K562 (cell line): ENCODE measurements around the gene RTN4. TPM values are rescaled to one million over a fixed set of nuclear protein-coding genes. Genes with fewer than 3 reads are reported as not detected.

ENCODE experiments used
- CCAR2 ChIP-seq: fragments of 200-400 bp; formaldehyde crosslinking; IDR thresholded peaks from 2 replicates; pipeline ENCODE4 v1.6.1; 2017; ENCODE audit warnings: mild to moderate bottlenecking, low read depth, low read length
- CHCHD3 ChIP-seq: fragments of 250-450 bp; sonication (Bioruptor Pico); IDR thresholded peaks from 2 replicates; pipeline ENCODE4 v2.1.2; 2022; ENCODE audit warnings: mild to moderate bottlenecking
- DEAF1 ChIP-seq: fragments of 450-650 bp; formaldehyde crosslinking; IDR thresholded peaks from 2 replicates; pipeline ENCODE4 v1.4.0; 2020; ENCODE audit warnings: mild to moderate bottlenecking, moderate library complexity
- EP300 ChIP-seq: IDR thresholded peaks from 2 replicates; pipeline ENCODE4 v1.6.1; 2012; ENCODE audit warnings: low read length, improper control_type of control experiment
- ETV1 ChIP-seq: fragments of 450-650 bp; conservative IDR thresholded peaks from 2 replicates; pipeline ENCODE4 v1.6.1; 2016; ENCODE audit warnings: missing genetic modification characterization, control low read depth, low read depth, missing compliant biosample characterization
- HLTF ChIP-seq: fragments of 450-650 bp; IDR thresholded peaks from 2 replicates; pipeline ENCODE4 v1.6.1; 2016
- IFI16 ChIP-seq: fragments of 250-450 bp; sonication (Bioruptor Pico); IDR thresholded peaks from 2 replicates; pipeline ENCODE4 v2.1.2; 2022; ENCODE audit warnings: mild to moderate bottlenecking, inconsistent platforms
- MED1 ChIP-seq: sonication (generic); formaldehyde crosslinking; IDR thresholded peaks from 2 replicates; pipeline ENCODE4 v1.8.1; 2023; ENCODE audit warnings: missing genetic modification reagents, borderline replicate concordance
- NCOA2 ChIP-seq, 2 experiments: fragments of 450-650 bp; IDR thresholded peaks; 2 replicates each; pipeline ENCODE4 v1.6.1; 2018; ENCODE audit warnings: mild to moderate bottlenecking in 2 of 2, moderate library complexity in 1 of 2; ENCODE audit not compliant: partially characterized antibody in 2 of 2
- TAL1 ChIP-seq: fragments of 450-650 bp; IDR thresholded peaks from 2 replicates; pipeline ENCODE4 v1.6.1; 2016; ENCODE audit warnings: mild to moderate bottlenecking
- TEAD1 ChIP-seq, 2 experiments: fragments of 450-650 bp in 1 of 2; sonication (generic) in 1 of 2; formaldehyde crosslinking; IDR thresholded peaks; 2 replicates each; pipeline versions ENCODE4 v1.4.0 to v1.8.0; 2020 to 2022; ENCODE audit warnings: mild to moderate bottlenecking in 2 of 2, missing genetic modification reagents in 1 of 2
- ZFPM2 ChIP-seq: fragments of 250-450 bp; sonication (Bioruptor Pico); IDR thresholded peaks from 2 replicates; pipeline ENCODE4 v1.5.1; 2022; ENCODE audit warnings: mild to moderate bottlenecking
- ZNF311 ChIP-seq: fragments of 250-450 bp; sonication (Bioruptor Pico); IDR thresholded peaks from 2 replicates; pipeline ENCODE4 v1.4.0; 2020; ENCODE audit warnings: mild to moderate bottlenecking, moderate library complexity
- ZNF507 ChIP-seq: conservative IDR thresholded peaks from 2 replicates; pipeline ENCODE4 v1.6.1; 2017; ENCODE audit warnings: missing genetic modification characterization, missing compliant biosample characterization
- ZNF699 ChIP-seq: fragments of 250-450 bp; sonication (Bioruptor Pico); IDR thresholded peaks from 2 replicates; pipeline ENCODE4 v1.8.0; 2021; ENCODE audit warnings: mild to moderate bottlenecking, moderate library complexity; ENCODE audit not compliant: insufficient replicate concordance
- polyA plus RNA-seq, 8 experiments: library from polyadenylated mRNA; depleted of rRNA in 4 of 8; stranded (reverse) in 5 of 8; unstranded in 3 of 8; fragments of >200 nt; fragmentation: Nextera tagmentation in 2 of 8; fragmentation: Illumina TruSeq in 1 of 8; extraction: Ambion mirVana in 2 of 8; extraction: Trizol in 1 of 8; gene quantifications; 2 replicates each; pipeline versions ENCODE4 v1.2.1 to v1.2.3, GENCODE V29; 2011 to 2014; ENCODE audit warnings: inconsistent platforms in 1 of 8, missing spikeins in 1 of 8
- total RNA-seq, 7 experiments: library from RNA; depleted of rRNA in 6 of 7; stranded (reverse); fragments of >200 nt in 6 of 7; fragmentation: Illumina TruSeq in 2 of 7; extraction: Trizol in 2 of 7; gene quantifications; 2 replicates each; pipeline versions ENCODE4 v1.2.1 to v1.2.3, GENCODE V29; 2011 to 2021; ENCODE audit warnings: low replicate concordance in 1 of 7
- TF ChIP-seq, protein P1 (sequence below): fragments of 250-450 bp; sonication (Bioruptor Pico); IDR thresholded peaks from 2 replicates; pipeline ENCODE4 v1.5.0; 2021; ENCODE audit warnings: mild to moderate bottlenecking, moderate library complexity
- TF ChIP-seq, protein P2 (sequence below): sonication (generic); formaldehyde crosslinking; IDR thresholded peaks from 2 replicates; pipeline ENCODE4 v1.8.0; 2022; ENCODE audit warnings: mild to moderate bottlenecking, missing genetic modification reagents

RTN4 gene
- total and polyA plus RNA-seq, 9 of the 15 experiments (the other 6 are each of a cell fraction or from before 2014, with no cell fraction given): 73.0 to 248 (median 116) TPM

DNA sequence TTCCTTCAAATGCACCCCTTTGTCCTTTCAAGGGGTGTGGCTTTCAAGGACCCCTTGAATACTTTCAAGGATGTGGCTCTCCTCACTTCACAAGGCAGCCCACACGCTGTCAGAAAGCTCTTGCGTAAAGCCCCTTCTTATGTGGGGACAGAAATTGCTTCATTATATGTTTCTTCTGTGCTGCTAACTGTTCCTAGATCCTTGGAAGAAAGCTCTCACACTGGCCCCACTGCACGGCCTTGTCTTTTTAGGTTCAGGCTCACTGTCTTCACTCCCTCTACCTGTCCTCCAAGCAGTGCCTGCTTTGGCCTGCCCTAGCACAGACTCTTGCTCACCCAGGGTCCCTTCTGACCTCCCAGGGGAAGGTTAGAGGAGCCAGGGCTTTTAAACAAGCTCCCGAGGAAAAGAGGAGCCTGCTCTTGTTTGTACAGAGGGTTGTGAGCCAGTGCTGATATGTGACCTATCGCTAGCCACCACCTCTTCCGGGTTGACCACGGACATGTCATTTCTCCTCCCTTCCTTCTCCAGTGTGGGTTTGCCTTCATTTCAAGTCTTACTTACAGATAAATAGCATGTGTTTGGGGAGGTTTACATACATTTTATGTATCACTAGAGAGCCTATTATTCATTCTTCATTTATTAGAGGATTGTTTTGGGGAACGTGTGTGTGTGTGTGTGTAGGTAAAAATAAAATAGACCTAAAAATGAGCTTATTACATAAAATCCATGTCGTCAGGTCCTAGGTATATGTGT, 94.7 kb downstream of the RTN4 start (continued):
- TF ChIP-seq, protein P1, sequence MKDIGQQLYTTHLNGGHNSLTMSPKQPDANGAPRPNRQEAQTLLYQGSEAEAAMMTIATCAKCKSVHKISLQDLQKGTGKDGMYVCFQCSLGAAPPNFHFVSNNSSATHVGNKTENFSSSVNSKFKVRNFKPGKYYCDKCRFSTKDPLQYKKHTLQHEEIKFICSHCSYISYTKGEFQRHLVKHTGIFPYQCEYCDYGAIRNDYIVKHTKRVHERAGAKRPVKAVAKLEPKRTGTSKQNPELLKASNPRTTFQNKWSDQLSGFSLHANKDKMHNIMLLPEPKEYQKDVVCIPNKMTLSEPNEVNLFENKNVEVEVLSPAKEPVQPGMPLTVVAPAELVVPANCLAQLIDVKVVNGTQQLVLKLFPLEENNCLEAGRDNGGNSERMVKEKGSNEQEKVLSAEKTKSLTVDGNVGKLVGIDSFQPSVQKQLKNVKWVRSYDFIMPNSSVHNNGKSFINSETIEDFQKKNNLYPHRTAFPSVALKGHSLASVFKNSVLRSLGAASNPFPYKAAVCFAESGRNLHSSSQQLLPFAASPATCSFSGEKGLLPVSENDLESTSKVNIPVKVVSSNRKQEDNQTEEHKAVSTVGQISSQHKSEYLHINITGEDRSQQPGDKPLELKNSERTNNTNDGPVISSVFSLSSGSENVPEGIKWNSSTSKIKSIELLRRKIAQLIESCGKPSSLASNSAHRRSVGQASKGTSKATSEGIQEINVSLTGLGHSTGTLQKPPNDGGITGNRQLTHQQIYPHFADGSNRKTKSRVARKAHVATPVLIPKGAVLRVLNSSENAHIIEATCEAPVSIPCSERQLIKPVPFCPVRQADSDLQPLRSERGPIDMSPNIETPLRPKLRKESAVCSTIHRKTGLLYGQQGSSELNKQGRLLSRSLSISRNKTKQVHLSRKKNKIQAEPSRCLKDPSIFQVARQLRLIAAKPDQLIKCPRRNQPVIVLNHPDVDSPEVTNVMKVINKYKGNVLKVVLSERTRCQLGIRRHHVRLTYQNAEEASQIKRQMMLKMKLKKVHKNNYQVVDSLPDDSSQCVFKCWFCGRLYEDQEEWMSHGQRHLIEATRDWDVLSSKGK (CRISPR knock-in tag): no peak
- no peak for TF ChIP-seq ZFPM2 (CRISPR knock-in tag)
- TF ChIP-seq IFI16 (CRISPR knock-in tag): no peak
- no peak; the same call in 1 of the 2 replicates for TF ChIP-seq HLTF
- peak in 1 of 2 experiments; percentile 11 for TF ChIP-seq NCOA2 (IDR thresholded peaks at IDR 0.05; ENCODE audit: partially characterized antibody in 2 of 2)
- peak in 1 of 2 experiments; percentile 61; a peak in 1 of 4 replicates for TF ChIP-seq TEAD1 (CRISPR knock-in tag; IDR thresholded peaks at IDR 0.05)
- TF ChIP-seq ZNF507: no peak
- no peak; the same call in 1 of the 2 replicates for TF ChIP-seq ZNF311 (CRISPR knock-in tag)
- TF ChIP-seq CCAR2: no peak
- TF ChIP-seq ZNF699 (CRISPR knock-in tag): no peak
- peak; percentile 63 for TF ChIP-seq TAL1
- TF ChIP-seq CHCHD3 (CRISPR knock-in tag): no peak
- no peak for TF ChIP-seq MED1 (CRISPR knock-in tag)
- 0 out of 2 replicates have a peak, but pooled peaks have one; percentile 9 for TF ChIP-seq DEAF1 (CRISPR knock-in tag)
- TF ChIP-seq, protein P2, sequence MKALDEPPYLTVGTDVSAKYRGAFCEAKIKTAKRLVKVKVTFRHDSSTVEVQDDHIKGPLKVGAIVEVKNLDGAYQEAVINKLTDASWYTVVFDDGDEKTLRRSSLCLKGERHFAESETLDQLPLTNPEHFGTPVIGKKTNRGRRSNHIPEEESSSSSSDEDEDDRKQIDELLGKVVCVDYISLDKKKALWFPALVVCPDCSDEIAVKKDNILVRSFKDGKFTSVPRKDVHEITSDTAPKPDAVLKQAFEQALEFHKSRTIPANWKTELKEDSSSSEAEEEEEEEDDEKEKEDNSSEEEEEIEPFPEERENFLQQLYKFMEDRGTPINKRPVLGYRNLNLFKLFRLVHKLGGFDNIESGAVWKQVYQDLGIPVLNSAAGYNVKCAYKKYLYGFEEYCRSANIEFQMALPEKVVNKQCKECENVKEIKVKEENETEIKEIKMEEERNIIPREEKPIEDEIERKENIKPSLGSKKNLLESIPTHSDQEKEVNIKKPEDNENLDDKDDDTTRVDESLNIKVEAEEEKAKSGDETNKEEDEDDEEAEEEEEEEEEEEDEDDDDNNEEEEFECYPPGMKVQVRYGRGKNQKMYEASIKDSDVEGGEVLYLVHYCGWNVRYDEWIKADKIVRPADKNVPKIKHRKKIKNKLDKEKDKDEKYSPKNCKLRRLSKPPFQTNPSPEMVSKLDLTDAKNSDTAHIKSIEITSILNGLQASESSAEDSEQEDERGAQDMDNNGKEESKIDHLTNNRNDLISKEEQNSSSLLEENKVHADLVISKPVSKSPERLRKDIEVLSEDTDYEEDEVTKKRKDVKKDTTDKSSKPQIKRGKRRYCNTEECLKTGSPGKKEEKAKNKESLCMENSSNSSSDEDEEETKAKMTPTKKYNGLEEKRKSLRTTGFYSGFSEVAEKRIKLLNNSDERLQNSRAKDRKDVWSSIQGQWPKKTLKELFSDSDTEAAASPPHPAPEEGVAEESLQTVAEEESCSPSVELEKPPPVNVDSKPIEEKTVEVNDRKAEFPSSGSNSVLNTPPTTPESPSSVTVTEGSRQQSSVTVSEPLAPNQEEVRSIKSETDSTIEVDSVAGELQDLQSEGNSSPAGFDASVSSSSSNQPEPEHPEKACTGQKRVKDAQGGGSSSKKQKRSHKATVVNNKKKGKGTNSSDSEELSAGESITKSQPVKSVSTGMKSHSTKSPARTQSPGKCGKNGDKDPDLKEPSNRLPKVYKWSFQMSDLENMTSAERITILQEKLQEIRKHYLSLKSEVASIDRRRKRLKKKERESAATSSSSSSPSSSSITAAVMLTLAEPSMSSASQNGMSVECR (CRISPR knock-in tag): no peak
- peak; percentile 74 for TF ChIP-seq ETV1
- peak; percentile 79; the same call in 1 of the 2 replicates for TF ChIP-seq EP300
